ENCODE data around the gene NAA10.
A peak's percentile ranks its signal among the peaks of the same experiment; 100 is the strongest.

Gene NAA10

GRCh38 chrX:153882086-153882498 lies 52.7 kb downstream of the NAA10 start:
- Histone ChIP-seq H2AFZ (ENCODE audit: low read depth, low read length) (no peak overlapping the region), H2AK5ac (ENCODE audit: low read length, severe bottlenecking) (no peak overlapping the region), H3K79me1 (replicated peaks; ENCODE audit: low read length, poor library complexity, severe bottlenecking) (peaks cover 3% of the 10 kb centered on the region), H3K4ac (ENCODE audit: low read depth in 1 of 2, low read length in 2 of 2) (no peak overlapping the region), H2BK120ac (ENCODE audit: low read depth, low read length) (no peak overlapping the region), H3K4me2 (ENCODE audit: low read length, poor library complexity, severe bottlenecking) (no peak overlapping the region), H3K18ac (ENCODE audit: low read depth in 1 of 2, low read length in 2 of 2) (peak overlapping the region in 1 of 2 experiments; percentile 70), H3K9ac (ENCODE audit: low read length) (no peak overlapping the region), H2BK5ac (ENCODE audit: low read depth, low read length, poor library complexity, severe bottlenecking) (no peak overlapping the region), H2BK15ac (ENCODE audit: low read depth, poor library complexity, severe bottlenecking) (peak overlapping the region; percentile 80), H3K4me3 (ENCODE audit: insufficient read depth in 1 of 2, low read depth in 1 of 2, low read length in 2 of 2) (no peak overlapping the region), H3K9me3 (ENCODE audit: control insufficient read depth, low read length) (no peaks in the 10 kb centered on the region), H3K23ac (ENCODE audit: low read length in 2 of 2) (no peak overlapping the region), H3K27ac (ENCODE audit: low read length, poor library complexity, severe bottlenecking) (peak overlapping the region; percentile 74), H3K4me1 (ENCODE audit: control insufficient read depth, insufficient read depth, low read depth, low read length) (peaks cover 73% of the 10 kb centered on the region), H3K27me3 (ENCODE audit: control insufficient read depth in 1 of 2, insufficient read depth in 1 of 2, low read length in 2 of 2) (peaks cover 0 to 88% of the 10 kb centered on the region in 2 experiments), H4K91ac (ENCODE audit: low read length) (no peak overlapping the region), H3K14ac (ENCODE audit: low read length in 2 of 2) (peak overlapping the region in 1 of 2 experiments; percentile 55), H4K8ac (ENCODE audit: low read length) (no peak overlapping the region), H3K36me3 (ENCODE audit: control insufficient read depth in 1 of 2, insufficient read depth in 2 of 2, low read depth in 1 of 2, low read length in 2 of 2) (peaks cover 0 to 19% of the 10 kb centered on the region in 2 experiments), H2BK12ac (ENCODE audit: low read length in 2 of 2) (no peak overlapping the region)
- 0% methylated on average over 4 of the region's 8 CpGs for WGBS
- DNase-seq, result peak; percentile 51

DNA sequence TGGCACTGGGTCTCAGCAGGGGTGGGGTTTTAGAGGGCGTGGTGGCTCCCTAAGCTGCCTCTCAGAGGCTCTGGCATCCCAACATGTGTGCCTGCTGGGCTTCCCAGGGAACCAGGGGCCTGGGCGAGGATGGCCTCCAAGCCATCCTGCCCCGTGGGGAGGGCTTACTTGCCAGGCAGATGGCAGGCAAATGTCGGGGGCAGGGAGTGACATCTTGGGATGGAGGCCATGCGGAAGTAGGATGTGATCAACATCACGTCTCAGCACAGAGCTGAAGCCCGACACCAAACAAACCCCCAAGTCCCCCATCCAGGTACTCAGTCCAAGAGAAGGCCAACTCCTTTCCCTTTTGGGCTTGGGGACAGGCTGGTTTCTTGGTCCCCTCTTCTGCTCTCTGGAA lies 53.6 kb downstream of the NAA10 start:
- no peak overlapping the region for H3K14ac ChIP-seq (ENCODE audit: low read length in 2 of 2)
- H3K9me3 ChIP-seq (ENCODE audit: control insufficient read depth, low read length), result no peaks in the 10 kb centered on the region
- H2BK15ac ChIP-seq (ENCODE audit: low read depth, poor library complexity, severe bottlenecking), result no peak overlapping the region
- no peak overlapping the region for H2AK5ac ChIP-seq (ENCODE audit: low read length, severe bottlenecking)
- H4K91ac ChIP-seq (ENCODE audit: low read length), result no peak overlapping the region
- peak overlapping the region; percentile 39 to 42 for H2BK12ac ChIP-seq (ENCODE audit: low read length in 2 of 2)
- H3K18ac ChIP-seq (ENCODE audit: low read depth in 1 of 2, low read length in 2 of 2), result peak overlapping the region in 1 of 2 experiments; percentile 57
- H3K4ac ChIP-seq (ENCODE audit: low read depth in 1 of 2, low read length in 2 of 2), result no peak overlapping the region
- peaks cover 0 to 19% of the 10 kb centered on the region in 2 experiments for H3K36me3 ChIP-seq (ENCODE audit: control insufficient read depth in 1 of 2, insufficient read depth in 2 of 2, low read depth in 1 of 2, low read length in 2 of 2)
- no peak overlapping the region for H2AFZ ChIP-seq (ENCODE audit: low read depth, low read length)
- H3K27me3 ChIP-seq (ENCODE audit: control insufficient read depth in 1 of 2, insufficient read depth in 1 of 2, low read length in 2 of 2), result peaks cover 0 to 84% of the 10 kb centered on the region in 2 experiments
- peaks cover 67% of the 10 kb centered on the region for H3K4me1 ChIP-seq (ENCODE audit: control insufficient read depth, insufficient read depth, low read depth, low read length)
- peak overlapping the region; percentile 74 for H3K27ac ChIP-seq (ENCODE audit: low read length, poor library complexity, severe bottlenecking)
- H4K8ac ChIP-seq (ENCODE audit: low read length), result no peak overlapping the region
- no peak overlapping the region for H2BK5ac ChIP-seq (ENCODE audit: low read depth, low read length, poor library complexity, severe bottlenecking)
- H3K79me1 ChIP-seq (replicated peaks; ENCODE audit: low read length, poor library complexity, severe bottlenecking), result peaks cover 3% of the 10 kb centered on the region
- H3K9ac ChIP-seq (ENCODE audit: low read length), result no peak overlapping the region
- peak overlapping the region; percentile 49 for H2BK120ac ChIP-seq (ENCODE audit: low read depth, low read length)
- H3K4me3 ChIP-seq (ENCODE audit: insufficient read depth in 1 of 2, low read depth in 1 of 2, low read length in 2 of 2), result no peak overlapping the region
- no peak overlapping the region for H3K4me2 ChIP-seq (ENCODE audit: low read length, poor library complexity, severe bottlenecking)
- no peak for DNase-seq
- H3K23ac ChIP-seq (ENCODE audit: low read length in 2 of 2), result no peak overlapping the region
- 74% methylated on average over 6 of the region's 7 CpGs for WGBS

- Histone ChIP-seq H2AK5ac (ENCODE audit: low read length, severe bottlenecking) (no peak overlapping the region), H3K4ac (ENCODE audit: low read depth in 1 of 2, low read length in 2 of 2) (no peak overlapping the region)
Observed at GRCh38 chrX:153880440-153880815, 54.4 kb downstream of the NAA10 start.

GRCh38 chrX:153879741-153880439 lies 54.9 kb downstream of the NAA10 start:
- Histone ChIP-seq H2BK120ac (ENCODE audit: low read depth, low read length) (no peak overlapping the region), H3K4me2 (ENCODE audit: low read length, poor library complexity, severe bottlenecking) (no peak overlapping the region), H3K14ac (ENCODE audit: low read length in 2 of 2) (no peak overlapping the region), H3K27ac (ENCODE audit: low read length, poor library complexity, severe bottlenecking) (no peak overlapping the region), H3K79me1 (replicated peaks; ENCODE audit: low read length, poor library complexity, severe bottlenecking) (peaks cover 3% of the 10 kb centered on the region), H3K4me1 (ENCODE audit: control insufficient read depth, insufficient read depth, low read depth, low read length) (peaks cover 69% of the 10 kb centered on the region), H3K9ac (ENCODE audit: low read length) (no peak overlapping the region), H3K36me3 (ENCODE audit: control insufficient read depth in 1 of 2, insufficient read depth in 2 of 2, low read depth in 1 of 2, low read length in 2 of 2) (peaks cover 0 to 15% of the 10 kb centered on the region in 2 experiments), H2BK12ac (ENCODE audit: low read length in 2 of 2) (no peak overlapping the region), H3K18ac (ENCODE audit: low read depth in 1 of 2, low read length in 2 of 2) (peak overlapping the region in 1 of 2 experiments; percentile 2), H4K91ac (ENCODE audit: low read length) (no peak overlapping the region), H2BK5ac (ENCODE audit: low read depth, low read length, poor library complexity, severe bottlenecking) (no peak overlapping the region), H3K9me3 (ENCODE audit: control insufficient read depth, low read length) (no peaks in the 10 kb centered on the region), H2AK5ac (ENCODE audit: low read length, severe bottlenecking) (no peak overlapping the region), H2BK15ac (ENCODE audit: low read depth, poor library complexity, severe bottlenecking) (no peak overlapping the region), H2AFZ (ENCODE audit: low read depth, low read length) (no peak overlapping the region), H3K27me3 (ENCODE audit: control insufficient read depth in 1 of 2, insufficient read depth in 1 of 2, low read length in 2 of 2) (peaks cover 0 to 84% of the 10 kb centered on the region in 2 experiments), H3K23ac (ENCODE audit: low read length in 2 of 2) (no peak overlapping the region), H3K4me3 (ENCODE audit: insufficient read depth in 1 of 2, low read depth in 1 of 2, low read length in 2 of 2) (no peak overlapping the region), H3K4ac (ENCODE audit: low read depth in 1 of 2, low read length in 2 of 2) (no peak overlapping the region), H4K8ac (ENCODE audit: low read length) (no peak overlapping the region)
- DNase-seq, result no peak
- 83% methylated on average over 6 of the region's 12 CpGs for WGBS

More at GRCh38 chrX:153880440-153880815, 54.4 kb downstream of the NAA10 start:
- Histone ChIP-seq H3K14ac (ENCODE audit: low read length in 2 of 2) (no peak overlapping the region), H2BK120ac (ENCODE audit: low read depth, low read length) (no peak overlapping the region), H4K91ac (ENCODE audit: low read length) (no peak overlapping the region), H3K36me3 (ENCODE audit: control insufficient read depth in 1 of 2, insufficient read depth in 2 of 2, low read depth in 1 of 2, low read length in 2 of 2) (peaks cover 0 to 19% of the 10 kb centered on the region in 2 experiments), H3K9ac (ENCODE audit: low read length) (no peak overlapping the region), H2BK15ac (ENCODE audit: low read depth, poor library complexity, severe bottlenecking) (no peak overlapping the region), H3K18ac (ENCODE audit: low read depth in 1 of 2, low read length in 2 of 2) (peak overlapping the region in 1 of 2 experiments; percentile 24), H3K27me3 (ENCODE audit: control insufficient read depth in 1 of 2, insufficient read depth in 1 of 2, low read length in 2 of 2) (peaks cover 0 to 86% of the 10 kb centered on the region in 2 experiments), H3K4me3 (ENCODE audit: insufficient read depth in 1 of 2, low read depth in 1 of 2, low read length in 2 of 2) (no peak overlapping the region), H4K8ac (ENCODE audit: low read length) (no peak overlapping the region), H3K79me1 (replicated peaks; ENCODE audit: low read length, poor library complexity, severe bottlenecking) (peaks cover 3% of the 10 kb centered on the region), H3K27ac (ENCODE audit: low read length, poor library complexity, severe bottlenecking) (no peak overlapping the region), H2BK5ac (ENCODE audit: low read depth, low read length, poor library complexity, severe bottlenecking) (no peak overlapping the region), H3K23ac (ENCODE audit: low read length in 2 of 2) (no peak overlapping the region), H3K9me3 (ENCODE audit: control insufficient read depth, low read length) (no peaks in the 10 kb centered on the region), H2AFZ (ENCODE audit: low read depth, low read length) (no peak overlapping the region), H3K4me2 (ENCODE audit: low read length, poor library complexity, severe bottlenecking) (no peak overlapping the region), H3K4me1 (ENCODE audit: control insufficient read depth, insufficient read depth, low read depth, low read length) (peaks cover 70% of the 10 kb centered on the region), H2BK12ac (ENCODE audit: low read length in 2 of 2) (no peak overlapping the region)
- 21% methylated on average over 5 of the region's 6 CpGs for WGBS
- DNase-seq, result no peak

Data from mesenchymal stem cell (in vitro differentiated cells and primary cell).